Heart left ventricle (tissue), 13 donors: Measurements from ENCODE around the gene CAMKMT.

ENCODE experiments used
- CTCF ChIP-seq, 12 donors: fragments of 200-600 bp; sonication (generic) in 4 of 12; IDR thresholded peaks; one replicate each; pipeline versions ENCODE4 v1.5.0 to v1.8.0; 2018 to 2022; ENCODE audit warnings: antibody characterized with exemption in 12 of 12, mild to moderate bottlenecking in 5 of 12
- POLR2A ChIP-seq, 2 donors: fragments of 450-650 bp; IDR thresholded peaks; one replicate each; pipeline ENCODE4 v1.6.1; 2017; ENCODE audit warnings: antibody characterized with exemption in 2 of 2, mild to moderate bottlenecking in 2 of 2, moderate library complexity in 2 of 2
- donor health status: ischemic (EF 13 %, LVEDD 7.1; RV severe dilation, severe dysfunction).
- donor health status: DM: no; HTN: yes; CAD: no.
- donor health status: DM: no; HTN: no; CAD: no.
- donor health status: ischemic (EF 25% LVEDD 6.9; RV normal size, moderate dysfunction).
- donor health status: ischemic (EF 25% LVEDD 5.7; RV mildly dilated, moderate dysfunction).
- donor health status: ischemic (EF 35%, LVEDD 5.7; RV mildly dilated, moderate dysfunction).
- donor health status: nonischemic (EF 11% LVEDD 7.7; RV severe dilation, severe dysfunction).
- donor health status: DM: yes; HTN: yes; CAD: no.
- donor health status: PGD.
- donor health status: ischemic (EF 29% LVEDD 5.4; RV normal size, mild dysfunction).
- donor health status: nonischemic (EF 23%, LVEDD 6.1; RV moderate dilation, normal function).

DNA sequence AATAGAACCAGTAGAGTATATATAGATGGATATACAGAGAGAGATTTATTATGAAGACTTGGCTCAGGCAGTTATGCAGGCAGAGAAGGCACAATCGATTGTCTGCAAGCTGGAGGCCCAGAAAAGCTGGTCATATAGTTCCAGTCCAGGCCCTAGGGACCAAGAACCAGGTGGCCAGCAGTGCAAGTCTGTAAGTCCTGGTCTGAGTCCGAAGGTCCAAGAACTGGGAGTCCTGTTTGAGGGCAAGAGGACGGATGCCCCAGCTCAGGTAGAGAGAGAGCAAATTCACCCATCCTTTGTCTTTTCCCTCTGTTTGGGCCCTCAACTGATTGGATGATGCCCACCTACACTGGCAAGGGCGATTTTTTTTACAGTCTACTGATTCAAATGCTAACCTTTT, 164.6 kb downstream of the CAMKMT start:
- TF ChIP-seq CTCF (IDR thresholded peaks at IDR 0.05) (no peak), POLR2A (IDR thresholded peaks at IDR 0.05) (no peak)
